Melanocyte of skin (primary cell): ENCODE results near the gene GK2. TPM values are rescaled to one million over a fixed set of nuclear protein-coding genes. Genes with fewer than 3 reads are reported as not detected.

ENCODE experiments used
- total RNA-seq, 2 donors: library from RNA; depleted of rRNA; stranded (reverse); fragments of >200 nt; gene quantifications; 2 replicates each; pipeline ENCODE4 v1.2.3, GENCODE V29; 2012

Gene GK2
- total RNA-seq: not detected

GRCh38 chr4:79408063-79408462, at the start of gene GK2:
TSS of gene GK2 (minus strand) at chr4:79408228. CDS start at chr4:79408200, 28 bp downstream.

Other genes with a start within 250 kb of the GK2 start
- gene NAA11, start 82.2 kb downstream of the GK2 start, total RNA-seq: not detected